ENCODE results near the gene UTS2R. TPM values are rescaled to one million over a fixed set of nuclear protein-coding genes. Genes with fewer than 3 reads are reported as not detected.

UTS2R gene
- total and polyA plus RNA-seq, 8 donors = not detected

GRCh38 chr17:82382933-82383255 lies 11.3 kb downstream of the UTS2R start:
- no peak for DNase-seq
- H3K4me3 ChIP-seq = no peak overlapping the region
- peaks cover 2 to 90% (median 44%) of the 10 kb centered on the region in 3 donors for H3K27me3 ChIP-seq
- intact Hi-C loops (cut with DNase I; ENCODE audit: low total_unique reads) = no loop called here
- no peak overlapping the region for H3K27ac ChIP-seq
- WGBS, 5 donors = 58 to 85% (median 80%) methylated on average over 3 to 11 of the region's 11 CpGs
- H3K4me1 ChIP-seq = peaks cover 7 to 44% (median 35%) of the 10 kb centered on the region in 4 donors
- no peak for TF ChIP-seq POLR2AphosphoS5 (IDR thresholded peaks at IDR 0.05)
- TF ChIP-seq EP300 (IDR thresholded peaks at IDR 0.05) = no peak
- no peak for TF ChIP-seq POLR2A (IDR thresholded peaks at IDR 0.05)
- no peak for TF ChIP-seq CTCF (IDR thresholded peaks at IDR 0.05)
- H3K9me3 ChIP-seq = no peaks in the 10 kb centered on the region
- H3K36me3 ChIP-seq = no peaks in the 10 kb centered on the region

- TF ChIP-seq EP300 (IDR thresholded peaks at IDR 0.05) (no peak), POLR2AphosphoS5 (IDR thresholded peaks at IDR 0.05) (no peak), CTCF (IDR thresholded peaks at IDR 0.05) (no peak), POLR2A (IDR thresholded peaks at IDR 0.05) (no peak)
- H3K27me3 ChIP-seq = peaks cover 2 to 90% (median 41%) of the 10 kb centered on the region in 3 donors
- intact Hi-C loops (cut with DNase I; ENCODE audit: low total_unique reads) = no loop called here
- WGBS, 5 donors = 48 to 71% (median 69%) methylated on average over 3 to 18 of the region's 18 CpGs
- DNase-seq = no peak
- peaks cover 7 to 49% (median 40%) of the 10 kb centered on the region in 4 donors for H3K4me1 ChIP-seq
- H3K4me3 ChIP-seq = no peak overlapping the region
- no peak overlapping the region for H3K27ac ChIP-seq
- H3K36me3 ChIP-seq = no peaks in the 10 kb centered on the region
- H3K9me3 ChIP-seq = no peaks in the 10 kb centered on the region
Observed at GRCh38 chr17:82383411-82383810, 11.8 kb downstream of the UTS2R start.

- TF ChIP-seq CTCF (IDR thresholded peaks at IDR 0.05) = peak in 1 of 7 experiments; percentile 26
- TF ChIP-seq POLR2AphosphoS5 (IDR thresholded peaks at IDR 0.05) = no peak
- no peak for TF ChIP-seq EP300 (IDR thresholded peaks at IDR 0.05)
- no peaks in the 10 kb centered on the region for H3K9me3 ChIP-seq
- DNase-seq = no peak
- peaks cover 2 to 82% (median 36%) of the 10 kb centered on the region in 3 donors for H3K27me3 ChIP-seq
- no peaks in the 10 kb centered on the region for H3K36me3 ChIP-seq
- no peak overlapping the region for H3K4me3 ChIP-seq
- H3K4me1 ChIP-seq = peaks cover 7 to 49% (median 40%) of the 10 kb centered on the region in 4 donors
- H3K27ac ChIP-seq = no peak overlapping the region
- WGBS, 5 donors = 54 to 65% (median 55%) methylated on average over 15 to 22 of the region's 22 CpGs
- intact Hi-C loops (cut with DNase I; ENCODE audit: low total_unique reads) = no loop called here
Observed at GRCh38 chr17:82384051-82384729, 12.6 kb downstream of the UTS2R start.

- intact Hi-C loops (cut with DNase I; ENCODE audit: low total_unique reads) = no loop called here
- Histone ChIP-seq H3K27me3 (peaks cover 0 to 75% (median 30%) of the 10 kb centered on the region in 3 donors), H3K36me3 (no peaks in the 10 kb centered on the region), H3K4me3 (no peak overlapping the region), H3K27ac (peak overlapping the region in 1 of 5 donors; percentile 56), H3K4me1 (peaks cover 7 to 46% (median 40%) of the 10 kb centered on the region in 4 donors), H3K9me3 (no peaks in the 10 kb centered on the region)
- TF ChIP-seq CTCF (IDR thresholded peaks at IDR 0.05) (peak in 2 of 7 experiments; percentile 6 to 31), POLR2AphosphoS5 (IDR thresholded peaks at IDR 0.05) (no peak), POLR2A (IDR thresholded peaks at IDR 0.05) (no peak), EP300 (IDR thresholded peaks at IDR 0.05) (no peak)
- peak; percentile 63 to 85 for DNase-seq
- 18 to 35% (median 29%) methylated on average over 7 to 26 of the region's 26 CpGs for WGBS, 5 donors
Observed at GRCh38 chr17:82384730-82385481, 13.3 kb downstream of the UTS2R start.

All from stomach (tissue), 9 donors.